GM18526 (cell line): Measurements from ENCODE around the gene ZKSCAN4.
A peak's percentile ranks its signal among the peaks of the same experiment; 100 is the strongest.

Experiments
- POLR2A ChIP-seq: IDR thresholded peaks from 3 replicates; pipeline ENCODE4 v1.6.1; 2011; ENCODE audit not compliant: insufficient read length; ENCODE audit errors: extremely low read depth

The ZKSCAN4 gene

GRCh38 chr6:28220257-28221133, 31.6 kb downstream of the ZKSCAN4 start:
- no peak for TF ChIP-seq POLR2A

DNA sequence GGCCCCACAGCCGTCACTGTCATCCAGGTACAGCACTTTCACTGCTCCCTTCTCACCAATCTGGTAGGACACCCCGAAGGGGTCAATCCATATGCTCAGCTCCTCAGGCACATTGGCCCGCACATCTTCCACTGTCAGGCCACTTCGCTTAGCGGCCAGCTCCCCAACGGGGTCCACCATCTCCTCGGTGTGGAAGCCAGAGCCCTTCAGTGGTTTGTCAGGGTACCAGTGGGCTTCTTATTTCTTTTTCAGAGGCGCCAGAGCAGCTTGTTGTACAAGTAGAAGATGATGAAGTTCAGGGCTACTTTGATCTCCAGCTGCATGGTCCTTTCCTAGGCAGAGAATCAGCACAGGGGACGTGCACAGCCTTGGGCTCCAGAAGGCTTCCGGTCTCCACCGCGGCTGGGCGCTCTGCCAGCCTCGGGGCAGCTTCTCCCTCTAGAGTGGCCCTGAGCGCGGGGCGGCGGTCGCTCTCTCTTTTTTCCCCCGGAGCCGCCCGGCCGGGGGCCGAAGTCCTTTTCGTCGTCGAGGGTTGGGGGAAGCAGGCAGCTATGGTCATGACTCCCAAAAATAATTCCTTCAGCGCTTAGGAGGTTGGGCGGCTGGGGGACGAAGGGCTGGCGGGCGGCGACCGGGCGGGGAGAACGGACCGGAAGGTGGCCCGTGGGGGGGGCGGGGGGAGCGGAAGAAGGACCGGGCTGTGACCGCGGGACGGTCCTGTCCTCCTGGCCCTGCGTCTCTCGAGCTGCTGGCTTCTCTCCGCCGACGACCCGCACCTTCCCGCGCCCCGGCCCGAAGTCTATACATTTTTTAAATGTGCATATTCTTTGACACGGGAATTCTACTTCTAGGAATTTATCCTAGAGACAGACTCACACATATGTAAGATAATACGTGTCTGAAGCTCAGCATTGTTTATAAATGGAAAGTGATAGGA, 33.5 kb downstream of the ZKSCAN4 start:
- TF ChIP-seq POLR2A: peak; percentile 47

- no peak for TF ChIP-seq POLR2A
These were observed 34.2 kb downstream of the ZKSCAN4 start for GRCh38 chr6:28217890-28218289.

- no peak for TF ChIP-seq POLR2A
These were observed 36.6 kb downstream of the ZKSCAN4 start for GRCh38 chr6:28215425-28215824.

- TF ChIP-seq POLR2A: no peak
These were observed 38.9 kb downstream of the ZKSCAN4 start for GRCh38 chr6:28213213-28213523.

DNA sequence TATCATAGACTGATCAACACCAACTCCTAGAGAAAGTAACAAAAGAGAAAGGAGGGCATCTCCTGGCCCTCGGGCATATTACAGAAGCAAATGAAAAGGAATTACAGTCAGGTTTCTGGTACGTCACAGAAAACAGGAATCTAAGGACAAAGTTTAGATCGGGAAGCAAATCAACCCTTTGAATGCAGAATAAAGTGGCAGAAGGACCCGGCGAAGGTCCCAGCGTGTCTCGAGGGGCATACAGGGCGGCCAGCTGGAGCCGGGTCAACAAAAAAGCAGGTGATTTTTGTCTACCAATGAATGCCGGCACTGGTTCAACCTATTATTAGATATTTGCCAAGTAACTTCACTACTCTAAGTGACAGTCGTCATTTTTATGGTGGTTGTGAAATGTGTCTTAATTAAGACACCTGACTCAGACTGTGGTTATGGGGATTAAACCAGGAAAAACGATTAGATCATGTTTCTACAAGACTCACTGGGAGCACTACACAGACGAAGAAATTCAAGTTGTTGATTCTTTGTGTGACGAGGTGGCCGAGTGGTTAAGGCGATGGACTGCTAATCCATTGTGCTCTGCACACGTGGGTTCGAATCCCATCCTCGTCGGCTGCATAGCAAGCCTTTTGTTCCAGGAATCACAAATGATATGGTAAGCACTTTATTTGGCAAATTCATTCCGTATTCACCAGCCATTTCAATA, 39.4 kb downstream of the ZKSCAN4 start:
- TF ChIP-seq POLR2A: no peak

DNA sequence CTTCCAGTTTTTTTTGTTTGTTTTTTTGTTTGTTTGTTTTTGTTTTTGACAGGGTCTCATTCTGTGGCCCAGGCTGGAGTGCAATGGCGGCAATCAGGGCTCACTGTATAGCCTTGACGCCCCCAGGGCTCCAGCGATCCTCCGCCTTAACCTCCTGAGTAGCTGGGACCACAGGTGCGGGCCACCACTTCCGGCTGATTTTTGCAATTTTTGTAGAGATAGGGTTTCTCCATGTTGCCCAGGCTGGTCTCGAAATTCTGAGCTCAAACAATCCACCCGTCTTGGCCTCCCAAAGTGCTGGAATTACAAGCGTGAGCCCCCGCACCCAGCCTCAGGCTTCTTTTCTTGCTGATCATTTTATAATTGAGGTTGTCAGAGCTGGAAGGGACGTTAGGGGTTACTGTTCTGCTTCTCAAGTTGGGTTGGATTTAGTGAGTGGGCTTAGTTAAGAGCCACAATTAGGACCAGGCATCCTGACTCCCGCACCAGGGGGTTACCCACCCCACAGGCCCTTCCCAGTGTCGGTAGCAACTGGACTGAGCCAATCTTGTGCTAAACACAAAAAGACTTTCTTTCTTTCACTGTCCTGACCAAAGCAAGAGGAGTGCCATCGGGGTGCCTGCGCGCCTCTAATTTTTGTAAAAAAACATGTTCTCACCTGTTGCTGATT, 40.1 kb downstream of the ZKSCAN4 start:
- no peak for TF ChIP-seq POLR2A

DNA sequence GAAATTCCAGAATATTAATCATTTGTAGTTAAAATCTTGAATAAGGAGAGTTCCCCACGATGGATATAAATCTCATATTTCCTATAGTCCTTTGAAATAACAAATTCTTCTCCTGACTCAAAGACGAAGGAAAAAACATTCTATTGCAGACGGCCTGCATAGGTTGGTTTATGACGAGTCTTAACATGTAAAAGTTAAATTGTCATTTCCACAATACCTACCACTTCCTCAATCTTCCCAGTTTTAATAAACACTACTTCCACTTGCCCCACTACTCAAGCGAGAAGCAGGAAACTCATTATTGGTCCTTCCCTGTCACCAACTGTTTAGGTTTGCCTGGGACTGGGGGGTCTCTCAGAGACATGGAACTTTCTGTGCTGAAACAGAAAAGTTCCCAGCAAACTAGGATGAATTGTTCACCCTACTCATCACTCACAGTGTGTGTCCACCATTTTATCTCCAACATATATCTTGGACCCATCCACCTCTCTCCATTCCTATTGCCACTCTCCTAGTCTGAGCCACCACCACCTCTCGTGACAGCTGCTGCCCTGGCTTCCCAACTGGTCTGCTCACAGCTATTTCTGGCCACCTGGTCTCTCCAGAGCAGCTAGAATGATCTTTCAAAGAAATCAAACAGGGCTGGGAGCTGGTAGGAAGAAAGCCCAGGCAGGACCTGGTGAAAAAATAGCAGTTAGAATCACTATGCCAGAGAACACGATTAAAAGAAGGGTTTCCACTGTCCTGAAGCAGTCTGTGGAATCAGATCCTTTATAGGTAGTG, 42.1 kb downstream of the ZKSCAN4 start:
- TF ChIP-seq POLR2A: no peak

DNA sequence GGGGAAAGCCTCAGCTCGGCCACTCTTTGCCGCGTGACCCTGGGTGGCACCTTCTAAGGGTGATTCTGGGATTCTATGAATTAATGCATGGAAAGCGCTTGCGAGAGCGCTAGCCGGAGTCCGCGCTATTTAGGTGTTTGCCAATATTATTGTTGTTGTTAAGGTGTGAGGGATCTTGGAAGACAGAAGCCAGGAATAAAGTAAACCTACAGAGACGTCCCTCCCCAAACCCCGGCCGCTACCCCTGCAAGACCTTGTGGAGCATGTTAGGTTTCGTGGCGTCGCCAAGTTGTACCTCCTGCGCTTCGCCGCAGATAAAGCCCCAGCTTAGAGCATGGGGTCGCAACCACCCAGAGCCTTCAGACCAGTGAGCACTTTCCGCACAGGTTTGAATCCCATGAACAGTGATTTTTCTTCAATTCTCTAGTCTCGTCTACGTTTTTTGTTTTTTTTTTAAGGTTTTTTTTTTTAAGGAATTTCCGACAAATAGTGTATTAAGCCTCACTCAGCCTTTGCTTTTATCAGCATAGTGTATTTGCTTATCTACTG, 43.9 kb downstream of the ZKSCAN4 start:
- TF ChIP-seq POLR2A: no peak

DNA sequence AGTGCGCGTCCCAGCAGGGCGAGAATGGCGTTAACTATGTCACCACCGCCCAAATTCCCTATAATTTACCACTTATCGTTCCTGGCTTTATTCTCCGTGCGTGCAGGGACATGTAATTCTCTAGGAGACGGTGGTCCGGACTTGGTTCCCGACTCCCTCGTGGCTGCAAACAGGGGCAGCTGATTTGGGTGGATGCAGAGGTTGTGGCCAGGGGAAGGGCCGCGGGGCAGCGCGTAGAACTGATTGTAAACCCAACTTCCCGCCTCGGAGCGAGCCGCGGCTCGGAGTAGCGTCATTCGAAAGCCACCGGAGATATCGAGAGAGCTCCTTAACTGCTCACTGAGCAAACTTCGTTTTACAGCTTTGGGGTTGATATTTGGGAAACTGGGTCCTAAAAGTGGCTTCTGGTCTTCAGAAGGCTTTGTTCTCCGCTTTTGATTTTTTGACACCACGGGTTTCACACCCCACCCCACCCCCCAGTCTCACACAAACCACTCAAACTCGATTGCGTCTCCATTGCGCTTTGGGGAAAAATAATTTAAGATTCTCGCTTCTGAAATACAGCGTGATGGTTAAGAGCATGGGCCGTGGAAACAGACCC, 44.5 kb downstream of the ZKSCAN4 start:
- TF ChIP-seq POLR2A: no peak

DNA sequence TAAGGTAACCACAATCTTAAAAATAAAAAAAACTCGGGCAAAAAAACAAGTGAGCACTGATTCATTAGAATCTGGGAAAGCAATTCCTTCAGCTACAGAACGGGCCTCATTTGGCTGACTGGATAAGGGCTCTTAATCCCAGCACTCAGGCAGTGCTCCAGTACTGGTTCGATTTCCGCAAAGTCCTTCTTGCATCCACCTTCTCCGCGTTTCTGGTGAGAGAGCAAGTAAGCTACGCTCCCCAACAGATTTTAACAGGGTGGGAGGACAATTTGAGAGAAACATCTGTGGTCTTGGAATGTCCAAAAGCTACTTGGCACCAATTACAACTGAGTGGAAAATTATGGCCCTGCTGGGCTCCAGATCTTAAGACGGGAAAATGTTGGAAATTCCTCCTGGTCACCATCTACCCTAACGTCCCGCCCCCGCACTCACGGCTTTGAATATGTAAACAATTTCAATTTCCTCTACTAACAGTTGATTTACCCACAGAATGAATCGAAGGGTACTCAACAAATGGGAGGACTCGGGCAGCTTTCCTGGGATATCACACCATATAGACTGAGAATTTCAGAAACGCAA, 45.0 kb downstream of the ZKSCAN4 start:
- no peak for TF ChIP-seq POLR2A

- no peak for TF ChIP-seq POLR2A
These were observed 45.5 kb downstream of the ZKSCAN4 start for GRCh38 chr6:28206527-28206926.

- TF ChIP-seq POLR2A: no peak
These were observed 46.2 kb downstream of the ZKSCAN4 start for GRCh38 chr6:28205879-28206278.
